Peyer's patch (tissue), 4 donors: ENCODE results near the gene SLC2A1.

Experiments used
- POLR2A ChIP-seq, 2 donors: fragments of 450-650 bp; IDR thresholded peaks; one replicate each; pipeline ENCODE4 v1.5.1; 2017; ENCODE audit warnings: antibody characterized with exemption in 2 of 2, mild to moderate bottlenecking in 2 of 2, moderate library complexity in 2 of 2
- TF ChIP-seq, protein P1 (sequence below), 6 experiments: fragments of 450-650 bp in 4 of 6; fragments of 200-600 bp in 2 of 6; sonication (generic) in 1 of 6; IDR thresholded peaks; one replicate each; pipeline ENCODE4 v1.5.1; 2017 to 2019; ENCODE audit warnings: antibody characterized with exemption in 6 of 6, mild to moderate bottlenecking in 3 of 6, moderate library complexity in 1 of 6

DNA sequence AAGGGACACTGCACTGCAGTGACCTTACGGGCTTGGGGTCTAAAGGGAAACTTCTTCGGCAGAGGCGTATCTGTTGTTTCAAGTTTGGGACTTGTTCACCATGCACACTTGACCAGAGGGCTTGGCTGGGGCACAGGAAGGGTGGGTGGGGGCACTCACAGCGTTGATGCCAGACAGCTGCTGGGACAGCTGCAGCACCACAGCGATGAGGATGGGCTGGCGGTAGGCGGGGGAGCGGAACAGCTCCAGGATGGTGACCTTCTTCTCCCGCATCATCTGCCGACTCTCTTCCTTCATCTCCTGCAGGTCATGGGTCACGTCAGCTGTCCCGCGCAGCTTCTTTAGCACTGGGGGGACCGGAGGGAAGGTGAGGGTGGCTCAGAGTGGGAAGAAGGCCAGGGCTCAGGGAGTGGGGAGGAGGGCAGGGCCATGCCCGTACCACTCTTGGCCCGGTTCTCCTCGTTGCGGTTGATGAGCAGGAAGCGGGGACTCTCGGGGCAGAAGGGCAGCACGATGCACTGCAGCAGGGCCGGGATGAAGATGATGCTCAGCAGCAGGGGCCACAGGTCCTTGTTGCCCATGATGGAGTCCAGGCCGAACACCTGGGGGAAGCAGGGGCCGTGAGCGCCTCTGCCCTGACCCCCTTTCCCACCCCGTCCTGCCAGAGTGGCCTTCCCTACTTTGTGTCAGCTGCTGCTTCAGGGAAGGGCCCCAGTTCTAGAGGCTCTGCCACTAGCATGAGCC, 29.1 kb downstream of the SLC2A1 start:
- no peak for TF ChIP-seq POLR2A (IDR thresholded peaks at IDR 0.05)
- TF ChIP-seq, protein P1, sequence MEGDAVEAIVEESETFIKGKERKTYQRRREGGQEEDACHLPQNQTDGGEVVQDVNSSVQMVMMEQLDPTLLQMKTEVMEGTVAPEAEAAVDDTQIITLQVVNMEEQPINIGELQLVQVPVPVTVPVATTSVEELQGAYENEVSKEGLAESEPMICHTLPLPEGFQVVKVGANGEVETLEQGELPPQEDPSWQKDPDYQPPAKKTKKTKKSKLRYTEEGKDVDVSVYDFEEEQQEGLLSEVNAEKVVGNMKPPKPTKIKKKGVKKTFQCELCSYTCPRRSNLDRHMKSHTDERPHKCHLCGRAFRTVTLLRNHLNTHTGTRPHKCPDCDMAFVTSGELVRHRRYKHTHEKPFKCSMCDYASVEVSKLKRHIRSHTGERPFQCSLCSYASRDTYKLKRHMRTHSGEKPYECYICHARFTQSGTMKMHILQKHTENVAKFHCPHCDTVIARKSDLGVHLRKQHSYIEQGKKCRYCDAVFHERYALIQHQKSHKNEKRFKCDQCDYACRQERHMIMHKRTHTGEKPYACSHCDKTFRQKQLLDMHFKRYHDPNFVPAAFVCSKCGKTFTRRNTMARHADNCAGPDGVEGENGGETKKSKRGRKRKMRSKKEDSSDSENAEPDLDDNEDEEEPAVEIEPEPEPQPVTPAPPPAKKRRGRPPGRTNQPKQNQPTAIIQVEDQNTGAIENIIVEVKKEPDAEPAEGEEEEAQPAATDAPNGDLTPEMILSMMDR (IDR thresholded peaks at IDR 0.05), result no peak
